Type B pancreatic cell (in vitro differentiated cells): Measurements from ENCODE around the gene HSD17B8. TPM values are rescaled to one million over a fixed set of nuclear protein-coding genes. Genes with fewer than 3 reads are reported as not detected.

Experiments used
- DNase-seq: peaks from one replicate; pipeline ENCODE4 v3.0.0; 2021; ENCODE audit warnings: mixed read lengths; ENCODE audit not compliant: unreplicated experiment; ENCODE audit errors: extremely low spot score
- H3K27ac Mint-ChIP-seq: 2 replicates; pipeline ENCODE4 v1.8.0; 2021; ENCODE audit warnings: mild to moderate bottlenecking, mixed read lengths
- H3K27me3 Mint-ChIP-seq: 2 replicates; pipeline ENCODE4 v1.8.0; 2021; ENCODE audit warnings: mixed read lengths
- H3K36me3 Mint-ChIP-seq: 2 replicates; pipeline ENCODE4 v1.8.0; 2021; ENCODE audit warnings: mixed read lengths
- H3K4me1 Mint-ChIP-seq: one replicate; pipeline ENCODE4 v1.8.0; 2021; ENCODE audit warnings: mixed read lengths; ENCODE audit not compliant: unreplicated experiment
- H3K4me3 Mint-ChIP-seq: 2 replicates; pipeline ENCODE4 v1.8.0; 2021; ENCODE audit warnings: mild to moderate bottlenecking, mixed read lengths
- H3K9me3 Mint-ChIP-seq: 2 replicates; pipeline ENCODE4 v1.8.0; 2021; ENCODE audit warnings: mixed read lengths
- CTCF ChIP-seq: fragments of 200-600 bp; sonication (generic); conservative IDR thresholded peaks from 2 replicates; pipeline ENCODE4 v1.5.0; 2021; ENCODE audit warnings: antibody characterized with exemption, mild to moderate bottlenecking
- total RNA-seq: library from RNA; stranded (reverse); gene quantifications from 2 replicates; pipeline ENCODE4 v1.2.1, GENCODE V29; 2021; ENCODE audit warnings: low replicate concordance

Gene HSD17B8
- total RNA-seq, 1 donor from 2014 or later: 15.7 TPM

- Mint-ChIP-seq H3K27me3 (peaks cover 8% of the 10 kb centered on the region), H3K9me3 (no peaks in the 10 kb centered on the region), H3K4me1 (peaks cover 10% of the 10 kb centered on the region), H3K27ac (peak overlapping the region; percentile 57), H3K4me3 (peak overlapping the region; percentile 59), H3K36me3 (no peaks in the 10 kb centered on the region)
- TF ChIP-seq CTCF: no peak
- no peak for DNase-seq
These were observed 26.7 kb upstream of the HSD17B8 start for GRCh38 chr6:33177552-33178446.

- TF ChIP-seq CTCF: no peak
- no peak for DNase-seq
- H3K27ac Mint-ChIP-seq: peak overlapping the region; percentile 57
- H3K4me3 Mint-ChIP-seq: no peak overlapping the region
- H3K27me3 Mint-ChIP-seq: peaks cover 8% of the 10 kb centered on the region
- peaks cover 4% of the 10 kb centered on the region for H3K36me3 Mint-ChIP-seq
- H3K9me3 Mint-ChIP-seq: no peaks in the 10 kb centered on the region
- peaks cover 10% of the 10 kb centered on the region for H3K4me1 Mint-ChIP-seq
These were observed 25.5 kb upstream of the HSD17B8 start for GRCh38 chr6:33178755-33179475.

GRCh38 chr6:33181141-33181540 is 23.3 kb upstream of the HSD17B8 start:
- no peaks in the 10 kb centered on the region for H3K9me3 Mint-ChIP-seq
- peaks cover 10% of the 10 kb centered on the region for H3K4me1 Mint-ChIP-seq
- no peak overlapping the region for H3K27ac Mint-ChIP-seq
- peaks cover 7% of the 10 kb centered on the region for H3K27me3 Mint-ChIP-seq
- no peak for TF ChIP-seq CTCF
- no peak for DNase-seq
- H3K4me3 Mint-ChIP-seq: no peak overlapping the region
- H3K36me3 Mint-ChIP-seq: peaks cover 4% of the 10 kb centered on the region

GRCh38 chr6:33183071-33183683 is 21.3 kb upstream of the HSD17B8 start:
- Mint-ChIP-seq H3K4me1 (peaks cover 4% of the 10 kb centered on the region), H3K9me3 (no peaks in the 10 kb centered on the region), H3K27ac (no peak overlapping the region), H3K36me3 (peaks cover 4% of the 10 kb centered on the region), H3K4me3 (no peak overlapping the region), H3K27me3 (peaks cover 21% of the 10 kb centered on the region)
- DNase-seq: no peak
- TF ChIP-seq CTCF: no peak

GRCh38 chr6:33185190-33185589 is 19.3 kb upstream of the HSD17B8 start:
- no peaks in the 10 kb centered on the region for H3K9me3 Mint-ChIP-seq
- peaks cover 28% of the 10 kb centered on the region for H3K27me3 Mint-ChIP-seq
- H3K4me1 Mint-ChIP-seq: peaks cover 5% of the 10 kb centered on the region
- no peak overlapping the region for H3K27ac Mint-ChIP-seq
- H3K4me3 Mint-ChIP-seq: no peak overlapping the region
- no peak for DNase-seq
- peaks cover 4% of the 10 kb centered on the region for H3K36me3 Mint-ChIP-seq
- TF ChIP-seq CTCF: no peak
